Osteoblast (primary cell): ENCODE data around the gene CFAP100. TPM values are rescaled to one million over a fixed set of nuclear protein-coding genes. Genes with fewer than 3 reads are reported as not detected.

ENCODE experiments used
- DNase-seq: peaks from one replicate; pipeline ENCODE4 v3.0.0; 2011; ENCODE audit warnings: low spot score, mixed read lengths; ENCODE audit not compliant: insufficient read length; ENCODE audit errors: missing footprints
- H2AFZ ChIP-seq: 2 replicates; pipeline ENCODE4 v1.6.0; 2011; ENCODE audit warnings: mild to moderate bottlenecking, low read length
- H3K27ac ChIP-seq: 2 replicates; pipeline ENCODE4 v1.5.1; 2011; ENCODE audit warnings: mild to moderate bottlenecking, low read depth, low read length, moderate library complexity
- H3K27me3 ChIP-seq: 2 replicates; pipeline ENCODE4 v1.6.0; 2012; ENCODE audit warnings: mild to moderate bottlenecking, control low read depth, inconsistent platforms, low read length, moderate library complexity; ENCODE audit not compliant: insufficient read depth
- H3K36me3 ChIP-seq: 2 replicates; pipeline ENCODE4 v1.5.1; 2011; ENCODE audit warnings: mild to moderate bottlenecking, low read length, control low read depth, moderate library complexity; ENCODE audit not compliant: insufficient read depth
- H3K4me1 ChIP-seq: 2 replicates; pipeline ENCODE4 v1.5.1; 2011; ENCODE audit warnings: mild to moderate bottlenecking, low read length, control low read depth, moderate library complexity; ENCODE audit not compliant: insufficient read depth
- H3K4me2 ChIP-seq: 2 replicates; pipeline ENCODE4 v1.6.0; 2011; ENCODE audit warnings: mild to moderate bottlenecking, low read length; ENCODE audit not compliant: insufficient read depth
- H3K4me3 ChIP-seq: fragments of 200-600 bp; sonication (generic); 3 replicates; pipeline ENCODE4 v1.5.1; 2012; ENCODE audit warnings: mild to moderate bottlenecking, low read length, inconsistent platforms; ENCODE audit not compliant: insufficient read depth
- H3K79me2 ChIP-seq: 2 replicates; pipeline ENCODE4 v1.6.0; 2012; ENCODE audit warnings: mild to moderate bottlenecking, low read length, control low read depth, inconsistent platforms; ENCODE audit not compliant: insufficient read depth
- H3K9me3 ChIP-seq: 2 replicates; pipeline ENCODE4 v1.5.1; 2011; ENCODE audit warnings: low read depth, low read length, control low read depth
- H4K20me1 ChIP-seq: 2 replicates; pipeline ENCODE4 v1.6.0; 2012; ENCODE audit warnings: mild to moderate bottlenecking, low read length, control low read depth; ENCODE audit not compliant: insufficient read depth
- total RNA-seq: library from RNA; depleted of rRNA; stranded (reverse); fragments of >200 nt; gene quantifications from 2 replicates; pipeline ENCODE4 v1.2.3, GENCODE V29; 2012
- TF ChIP-seq, protein P1 (sequence below): IDR thresholded peaks from 2 replicates; pipeline ENCODE4 v1.5.1; 2011; ENCODE audit warnings: mild to moderate bottlenecking, low read depth, low read length, moderate library complexity; ENCODE audit errors: extremely low read depth

CFAP100 gene
- total RNA-seq, 1 donor = not detected

DNA sequence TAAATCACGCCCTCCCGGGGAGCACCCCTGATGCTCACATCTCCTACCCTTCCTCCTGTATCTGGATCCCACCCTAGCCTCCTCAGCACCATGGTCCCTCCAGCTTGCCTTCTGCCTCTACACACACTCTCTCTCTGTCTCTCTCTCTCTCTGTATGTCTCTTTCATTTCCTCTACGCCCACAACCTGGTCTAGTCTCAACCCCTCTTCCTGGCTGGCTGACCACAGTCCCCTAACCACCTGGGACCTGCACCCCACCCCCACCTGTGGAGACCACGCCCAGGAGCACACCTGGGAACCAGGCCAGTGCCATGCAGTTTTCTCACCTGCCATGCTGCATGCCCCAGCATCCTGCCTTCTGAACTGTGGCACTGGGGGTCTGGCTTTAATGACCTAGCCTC lies 4.0 kb upstream of the CFAP100 start:
- no peaks in the 10 kb centered on the region for H3K9me3 ChIP-seq
- H4K20me1 ChIP-seq = no peaks in the 10 kb centered on the region
- peaks cover 26% of the 10 kb centered on the region for H3K27me3 ChIP-seq
- no peak overlapping the region for H3K4me3 ChIP-seq
- H3K4me1 ChIP-seq = peaks cover 2% of the 10 kb centered on the region
- no peak overlapping the region for H3K27ac ChIP-seq
- H3K36me3 ChIP-seq = no peaks in the 10 kb centered on the region
- H2AFZ ChIP-seq = no peak overlapping the region
- no peak overlapping the region for H3K4me2 ChIP-seq
- TF ChIP-seq, protein P1, sequence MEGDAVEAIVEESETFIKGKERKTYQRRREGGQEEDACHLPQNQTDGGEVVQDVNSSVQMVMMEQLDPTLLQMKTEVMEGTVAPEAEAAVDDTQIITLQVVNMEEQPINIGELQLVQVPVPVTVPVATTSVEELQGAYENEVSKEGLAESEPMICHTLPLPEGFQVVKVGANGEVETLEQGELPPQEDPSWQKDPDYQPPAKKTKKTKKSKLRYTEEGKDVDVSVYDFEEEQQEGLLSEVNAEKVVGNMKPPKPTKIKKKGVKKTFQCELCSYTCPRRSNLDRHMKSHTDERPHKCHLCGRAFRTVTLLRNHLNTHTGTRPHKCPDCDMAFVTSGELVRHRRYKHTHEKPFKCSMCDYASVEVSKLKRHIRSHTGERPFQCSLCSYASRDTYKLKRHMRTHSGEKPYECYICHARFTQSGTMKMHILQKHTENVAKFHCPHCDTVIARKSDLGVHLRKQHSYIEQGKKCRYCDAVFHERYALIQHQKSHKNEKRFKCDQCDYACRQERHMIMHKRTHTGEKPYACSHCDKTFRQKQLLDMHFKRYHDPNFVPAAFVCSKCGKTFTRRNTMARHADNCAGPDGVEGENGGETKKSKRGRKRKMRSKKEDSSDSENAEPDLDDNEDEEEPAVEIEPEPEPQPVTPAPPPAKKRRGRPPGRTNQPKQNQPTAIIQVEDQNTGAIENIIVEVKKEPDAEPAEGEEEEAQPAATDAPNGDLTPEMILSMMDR = no peak
- peak; percentile 53 for DNase-seq
- H3K79me2 ChIP-seq = no peaks in the 10 kb centered on the region

DNA sequence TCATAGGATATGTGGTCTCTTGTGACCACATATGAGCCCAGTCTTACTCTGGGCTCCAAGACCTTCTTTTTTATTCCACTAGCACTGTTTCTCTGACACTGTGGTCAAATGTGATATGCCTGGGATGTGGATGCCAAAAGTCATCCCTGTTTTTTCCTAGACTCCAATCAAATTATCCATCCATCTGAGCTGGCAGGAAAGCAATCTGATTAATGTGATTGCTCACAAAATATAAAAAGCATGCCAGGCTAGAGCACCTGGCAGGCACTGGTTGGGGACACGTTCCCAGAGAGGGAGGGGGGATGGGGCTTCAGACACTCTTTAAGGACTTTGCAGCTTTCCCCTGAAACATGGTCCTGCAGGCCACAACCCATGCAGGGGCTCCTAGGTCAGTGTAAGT lies 3.1 kb upstream of the CFAP100 start:
- no peak for DNase-seq
- no peaks in the 10 kb centered on the region for H3K9me3 ChIP-seq
- no peak overlapping the region for H3K4me2 ChIP-seq
- no peak overlapping the region for H3K4me3 ChIP-seq
- TF ChIP-seq, protein P1 = no peak
- H2AFZ ChIP-seq = no peak overlapping the region
- H3K36me3 ChIP-seq = no peaks in the 10 kb centered on the region
- H4K20me1 ChIP-seq = no peaks in the 10 kb centered on the region
- peaks cover 34% of the 10 kb centered on the region for H3K27me3 ChIP-seq
- H3K4me1 ChIP-seq = peaks cover 2% of the 10 kb centered on the region
- H3K79me2 ChIP-seq = no peaks in the 10 kb centered on the region
- no peak overlapping the region for H3K27ac ChIP-seq

DNA sequence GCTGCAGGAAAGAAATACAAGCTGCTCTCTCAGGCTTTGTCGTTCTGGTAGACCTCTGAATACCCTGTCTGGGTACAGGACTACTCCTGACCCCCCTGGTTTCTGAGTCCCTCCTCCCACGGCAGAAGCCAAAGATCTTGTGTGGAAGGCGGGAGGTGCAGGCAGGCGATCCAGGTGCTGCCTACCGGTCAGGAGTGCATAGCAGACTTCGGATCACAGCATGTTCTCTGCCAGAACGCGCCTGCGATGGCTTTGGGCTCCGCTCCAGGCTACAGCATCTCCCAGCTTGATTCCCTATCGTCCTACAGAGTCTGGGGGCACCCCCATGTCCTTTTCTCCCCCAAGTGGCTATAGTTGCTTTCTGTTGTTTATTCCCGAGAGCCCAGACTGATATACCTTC lies 2.5 kb upstream of the CFAP100 start:
- H3K79me2 ChIP-seq = no peaks in the 10 kb centered on the region
- DNase-seq = peak; percentile 26
- H3K4me3 ChIP-seq = no peak overlapping the region
- TF ChIP-seq, protein P1 = no peak
- H3K27ac ChIP-seq = no peak overlapping the region
- H3K9me3 ChIP-seq = no peaks in the 10 kb centered on the region
- peaks cover 2% of the 10 kb centered on the region for H3K4me1 ChIP-seq
- H3K27me3 ChIP-seq = peaks cover 34% of the 10 kb centered on the region
- no peaks in the 10 kb centered on the region for H3K36me3 ChIP-seq
- no peak overlapping the region for H2AFZ ChIP-seq
- no peaks in the 10 kb centered on the region for H4K20me1 ChIP-seq
- H3K4me2 ChIP-seq = no peak overlapping the region

GRCh38 chr3:126393563-126393962 lies 1.1 kb upstream of the CFAP100 start:
- Histone ChIP-seq H3K4me1 (peaks cover 2% of the 10 kb centered on the region), H3K79me2 (no peaks in the 10 kb centered on the region), H3K4me3 (no peak overlapping the region)

More at GRCh38 chr3:126393563-126393962, 1.1 kb upstream of the CFAP100 start:
- TF ChIP-seq, protein P1 = no peak
- no peaks in the 10 kb centered on the region for H4K20me1 ChIP-seq
- H3K27ac ChIP-seq = no peak overlapping the region
- no peaks in the 10 kb centered on the region for H3K36me3 ChIP-seq
- H3K27me3 ChIP-seq = peaks cover 37% of the 10 kb centered on the region
- peak; percentile 56 for DNase-seq
- H3K4me2 ChIP-seq = no peak overlapping the region
- H2AFZ ChIP-seq = no peak overlapping the region
- no peaks in the 10 kb centered on the region for H3K9me3 ChIP-seq
